ENCODE results near the gene SDK1. TPM values are rescaled to one million over a fixed set of nuclear protein-coding genes. Genes with fewer than 3 reads are reported as not detected.
A peak's percentile ranks its signal among the peaks of the same experiment; 100 is the strongest.

Gene SDK1
- total and polyA plus RNA-seq, 2 of the 8 experiments (the other 6 are each of a cell fraction or from before 2014, with no cell fraction given): 3.3 to 7.2 TPM

- H3K9me3 ChIP-seq (ENCODE audit: insufficient read depth in 2 of 2, low read depth in 1 of 2, low read length in 1 of 2): no peaks in the 10 kb centered on the region
- no peak overlapping the region for H2BK5ac ChIP-seq (ENCODE audit: low read depth, low read length)
- no peak overlapping the region for H3K4me2 ChIP-seq (ENCODE audit: insufficient read depth in 1 of 2, low read depth in 2 of 2, low read length in 2 of 2)
- no peak overlapping the region for H4K5ac ChIP-seq (ENCODE audit: insufficient read length, low read depth, low read length)
- H2BK20ac ChIP-seq (ENCODE audit: low read length): no peak overlapping the region
- TF ChIP-seq PHF8 (conservative IDR thresholded peaks at IDR 0.05; ENCODE audit: low read depth, low read length): no peak
- TF ChIP-seq CEBPB (IDR thresholded peaks at IDR 0.05; ENCODE audit: low read depth, low read length): no peak
- TF ChIP-seq SIRT6 (IDR thresholded peaks at IDR 0.05; ENCODE audit: low read length): no peak
- no peak for TF ChIP-seq RNF2 (IDR thresholded peaks at IDR 0.05; ENCODE audit: borderline replicate concordance, low read depth, low read length, missing control alignments, poor library complexity, severe bottlenecking)
- TF ChIP-seq, protein P1, sequence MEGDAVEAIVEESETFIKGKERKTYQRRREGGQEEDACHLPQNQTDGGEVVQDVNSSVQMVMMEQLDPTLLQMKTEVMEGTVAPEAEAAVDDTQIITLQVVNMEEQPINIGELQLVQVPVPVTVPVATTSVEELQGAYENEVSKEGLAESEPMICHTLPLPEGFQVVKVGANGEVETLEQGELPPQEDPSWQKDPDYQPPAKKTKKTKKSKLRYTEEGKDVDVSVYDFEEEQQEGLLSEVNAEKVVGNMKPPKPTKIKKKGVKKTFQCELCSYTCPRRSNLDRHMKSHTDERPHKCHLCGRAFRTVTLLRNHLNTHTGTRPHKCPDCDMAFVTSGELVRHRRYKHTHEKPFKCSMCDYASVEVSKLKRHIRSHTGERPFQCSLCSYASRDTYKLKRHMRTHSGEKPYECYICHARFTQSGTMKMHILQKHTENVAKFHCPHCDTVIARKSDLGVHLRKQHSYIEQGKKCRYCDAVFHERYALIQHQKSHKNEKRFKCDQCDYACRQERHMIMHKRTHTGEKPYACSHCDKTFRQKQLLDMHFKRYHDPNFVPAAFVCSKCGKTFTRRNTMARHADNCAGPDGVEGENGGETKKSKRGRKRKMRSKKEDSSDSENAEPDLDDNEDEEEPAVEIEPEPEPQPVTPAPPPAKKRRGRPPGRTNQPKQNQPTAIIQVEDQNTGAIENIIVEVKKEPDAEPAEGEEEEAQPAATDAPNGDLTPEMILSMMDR (IDR thresholded peaks at IDR 0.05; ENCODE audit: control extremely low read depth in 1 of 3, insufficient read depth in 1 of 3, low read depth in 1 of 3, low read length in 3 of 3): 0 out of 4 replicates have a peak, but pooled peaks of 1 of the 3 experiments have one; percentile 2
- TF ChIP-seq RAD21 (IDR thresholded peaks at IDR 0.05 in 1 of 2, conservative IDR thresholded peaks at IDR 0.05 in 1 of 2; ENCODE audit: low read depth in 2 of 2, low read length in 2 of 2): peak; percentile 18 to 24; a peak in 3 of 4 replicates
- no peaks in the 10 kb centered on the region for H4K20me1 ChIP-seq (replicated peaks in 1 of 2; ENCODE audit: control insufficient read depth in 1 of 2, insufficient read depth in 2 of 2, low read length in 2 of 2)
- H3K9ac ChIP-seq (replicated peaks in 1 of 4; ENCODE audit: extremely low read depth in 1 of 4, low read depth in 3 of 4, low read length in 3 of 4): no peak overlapping the region
- no peaks in the 10 kb centered on the region for H3K4me1 ChIP-seq (replicated peaks in 1 of 4; ENCODE audit: control insufficient read depth in 3 of 4, insufficient read depth in 4 of 4, low read length in 3 of 4)
- H3K36me3 ChIP-seq (ENCODE audit: control insufficient read depth in 2 of 4, insufficient read depth in 4 of 4, low read length in 3 of 4): no peaks in the 10 kb centered on the region; a peak in 1 of 8 replicates
- POLR2A ChIA-PET (ENCODE audit: partially characterized antibody): no interaction called here
- no peak overlapping the region for H3K18ac ChIP-seq (ENCODE audit: extremely low read depth, low read length)
- H3K4ac ChIP-seq (replicated peaks; ENCODE audit: insufficient read length, low read depth, low read length): no peak overlapping the region
- no peak overlapping the region for H3K27ac ChIP-seq (ENCODE audit: low read depth, low read length)
- no peak overlapping the region for H2BK12ac ChIP-seq (ENCODE audit: low read depth, low read length)
- H3K27me3 ChIP-seq (replicated peaks in 1 of 4; ENCODE audit: control insufficient read depth in 3 of 4, extremely low read depth in 1 of 4, insufficient read depth in 3 of 4, low read length in 3 of 4): no peaks in the 10 kb centered on the region; a peak in 1 of 7 replicates
- no peak overlapping the region for H3K56ac ChIP-seq (replicated peaks; ENCODE audit: insufficient read length, low read depth, low read length)
- no peak overlapping the region for H2BK120ac ChIP-seq (replicated peaks; ENCODE audit: low read depth, low read length)
- CTCF ChIA-PET (ENCODE audit: partially characterized antibody): interaction anchor here (0.8 to 1.2 kb wide), 4 partner anchors 41 to 237 kb away, joined by 3 read pairs; no protein-coding TSS in a partner anchor
- H3K79me1 ChIP-seq (ENCODE audit: low read depth, low read length): no peaks in the 10 kb centered on the region
- H3K4me3 ChIP-seq (ENCODE audit: extremely low read depth in 1 of 4, insufficient read depth in 2 of 4, low read depth in 3 of 4, low read length in 4 of 4): no peak overlapping the region
- no peak overlapping the region for H2BK15ac ChIP-seq (ENCODE audit: low read length)
- no peak overlapping the region for H2AK5ac ChIP-seq (ENCODE audit: low read depth, low read length)
- DNase-seq (ENCODE audit: low read depth in 1 of 2, low spot score in 2 of 2) (no peak), FAIRE-seq (no peak)
- no peak overlapping the region for H4K91ac ChIP-seq (replicated peaks; ENCODE audit: insufficient read length, low read length)
- H3K23me2 ChIP-seq (ENCODE audit: low read depth, low read length): no peaks in the 10 kb centered on the region
- no peak overlapping the region for H3K14ac ChIP-seq (ENCODE audit: insufficient read length)
- WGBS, 2 experiments (ENCODE audit: extremely low coverage in 1 of 2, insufficient coverage in 1 of 2, insufficient read length in 1 of 2, insufficient replicate concordance in 2 of 2, low coverage in 1 of 2, low lambda C conversion rate in 2 of 2, missing lambda C conversion rate in 1 of 2): 82% methylated on average over 2 of the region's 2 CpGs; no CpG with 5 or more reads in 1 of the 2 experiments
- no peak overlapping the region for H2AFZ ChIP-seq (ENCODE audit: low read length)
- H3K79me2 ChIP-seq (ENCODE audit: control insufficient read depth in 1 of 2, insufficient read depth in 2 of 2, low read length in 2 of 2): no peaks in the 10 kb centered on the region; a peak in 1 of 4 replicates
- H4K8ac ChIP-seq (ENCODE audit: extremely low read depth, insufficient read depth, low read length): no peak overlapping the region
- H3K23ac ChIP-seq (ENCODE audit: insufficient read length): no peak overlapping the region
Observed at GRCh38 chr7:3649250-3649649, 348.2 kb downstream of the SDK1 start.
